Measurements from ENCODE around the gene CHD6. TPM values are rescaled to one million over a fixed set of nuclear protein-coding genes. Genes with fewer than 3 reads are reported as not detected.

Gene CHD6
- total and polyA plus RNA-seq, 2 experiments from 2014 or later: 41.0 to 158 TPM

DNA sequence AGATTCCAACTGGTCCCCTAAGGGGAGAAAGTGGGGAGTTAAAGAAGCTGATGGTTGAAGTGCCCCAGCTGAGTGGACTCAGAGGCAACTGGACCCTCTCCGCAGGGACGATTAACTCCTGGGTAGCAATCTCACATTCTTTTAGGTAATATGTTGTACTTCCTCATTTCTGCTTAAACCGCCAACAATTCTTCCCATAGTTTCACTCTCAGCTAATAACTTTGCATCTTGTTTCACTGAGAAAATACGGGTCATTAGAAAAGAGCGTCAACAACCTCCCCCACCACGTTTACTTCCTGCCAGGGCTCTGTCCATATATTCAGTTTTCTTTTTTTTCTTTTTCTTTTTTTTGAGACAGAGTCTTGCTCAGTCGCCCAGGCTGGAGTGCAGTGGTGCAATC, 39.5 kb upstream of the CHD6 start (continued):
- no peak for TF ChIP-seq CTCF (conservative IDR thresholded peaks at IDR 0.05; ENCODE audit: low read depth in 2 of 2)
- no peak for TF ChIP-seq ZNF462 (CRISPR knock-in tag; IDR thresholded peaks at IDR 0.05)

DNA sequence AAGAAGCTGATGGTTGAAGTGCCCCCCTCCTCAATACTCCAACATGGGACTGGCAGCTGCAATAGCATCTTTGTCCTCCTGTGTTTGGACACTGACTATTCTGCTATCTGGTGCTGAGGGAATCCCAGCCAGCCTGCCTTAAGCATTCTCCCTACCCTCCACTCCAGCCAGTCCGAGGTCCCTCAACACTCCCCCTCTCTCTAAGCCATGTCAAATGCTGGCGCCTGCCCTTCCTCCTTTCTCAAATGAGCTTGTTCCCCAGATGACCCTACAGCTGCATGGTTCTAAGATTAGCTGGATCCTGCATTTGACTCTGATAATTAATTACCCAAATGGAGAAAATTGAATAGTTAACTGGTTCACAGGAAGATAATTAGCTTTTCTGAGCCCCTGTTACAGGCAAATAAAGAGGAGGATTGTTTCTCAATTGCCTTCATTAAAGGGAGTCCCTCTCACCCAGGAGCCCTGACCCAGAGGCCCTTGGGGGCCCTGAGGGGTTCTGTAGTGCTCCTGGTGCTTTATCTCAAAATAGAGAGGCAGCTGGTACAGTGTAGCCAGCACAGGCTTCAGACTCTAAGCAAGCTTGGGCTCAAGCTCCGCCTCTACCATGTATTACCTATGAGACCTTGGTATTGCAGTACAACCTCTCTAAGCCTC, 37.9 kb upstream of the CHD6 start:
- Mint-ChIP-seq H3K36me3 (ENCODE audit: low read depth) (no peaks in the 10 kb centered on the region), H3K27ac (no peak overlapping the region), H3K27me3 (ENCODE audit: insufficient read depth, low read depth, poor library complexity) (no peaks in the 10 kb centered on the region), H3K4me3 (no peak overlapping the region), H3K9me3 (no peaks in the 10 kb centered on the region), H3K4me1 (peaks cover 12% of the 10 kb centered on the region; the same call in 2 of the 3 replicates)
- Histone ChIP-seq H2AFZ (no peak overlapping the region), H3K27ac (ENCODE audit: low read depth) (no peak overlapping the region), H3K4me1 (ENCODE audit: insufficient read depth) (peaks cover 8% of the 10 kb centered on the region; the same call in 1 of the 2 replicates), H3K27me3 (ENCODE audit: insufficient read depth) (no peaks in the 10 kb centered on the region), H3K4me2 (no peak overlapping the region), H3K4me3 (no peak overlapping the region), H3F3A (replicated peaks; ENCODE audit: low read depth) (no peaks in the 10 kb centered on the region), H4K20me1 (replicated peaks; ENCODE audit: insufficient read depth) (no peaks in the 10 kb centered on the region), H3K79me2 (replicated peaks; ENCODE audit: insufficient read depth) (no peaks in the 10 kb centered on the region), H3K9me2 (ENCODE audit: insufficient read depth) (no peaks in the 10 kb centered on the region), H3K36me3 (ENCODE audit: insufficient read depth) (no peaks in the 10 kb centered on the region)
- ATAC-seq (no peak), DNase-seq (ENCODE audit: low spot score) (no peak)
- TF ChIP-seq POLR2AphosphoS5 (IDR thresholded peaks at IDR 0.05; ENCODE audit: low read depth) (no peak), ZNF331 (CRISPR knock-in tag; IDR thresholded peaks at IDR 0.05; ENCODE audit: low read depth) (no peak)
